ENCODE results near the gene COL15A1. TPM values are rescaled to one million over a fixed set of nuclear protein-coding genes. Genes with fewer than 3 reads are reported as not detected.

COL15A1 gene
- polyA plus RNA-seq, 4 donors: 0.22 to 12.5 (median 2.5) TPM

DNA sequence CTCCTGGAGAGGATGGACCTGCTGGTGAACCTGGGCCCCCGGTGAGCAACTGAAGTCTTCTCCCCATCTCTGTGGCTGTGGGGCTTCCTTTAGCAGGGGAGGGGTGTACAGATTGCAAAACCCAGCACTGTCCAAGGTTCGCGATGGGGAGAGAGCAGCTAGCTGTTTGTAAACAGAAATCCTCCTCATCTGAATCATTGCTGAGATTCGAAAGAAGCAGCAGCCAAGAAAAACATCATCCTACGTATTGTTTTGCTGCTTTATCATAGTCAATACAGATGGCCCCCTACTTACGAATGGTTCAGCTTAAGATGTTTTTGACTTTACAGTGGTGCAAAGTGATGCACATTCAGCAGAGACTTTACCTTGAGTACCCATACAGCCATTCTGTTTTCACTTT, 81.3 kb downstream of the COL15A1 start:
- H3K4me3 ChIP-seq (ENCODE audit: low read depth in 1 of 3, low read length in 3 of 3): no peak overlapping the region
- no peak overlapping the region for H3K27ac ChIP-seq (ENCODE audit: low read depth in 1 of 3, low read length in 2 of 3)
- FAIRE-seq: no peak
- H3K4me1 ChIP-seq (ENCODE audit: control insufficient read depth in 3 of 3, insufficient read depth in 2 of 3, low read depth in 1 of 3, low read length in 2 of 3): no peaks in the 10 kb centered on the region
- no peaks in the 10 kb centered on the region for H3K9me3 ChIP-seq (ENCODE audit: control insufficient read depth in 2 of 2, insufficient read depth in 1 of 2, low read depth in 1 of 2, low read length in 1 of 2)
- no peaks in the 10 kb centered on the region for H3K36me3 ChIP-seq (ENCODE audit: control insufficient read depth in 3 of 3, insufficient read depth in 2 of 3, low read depth in 1 of 3, low read length in 3 of 3)
- WGBS, 3 donors: 76 to 86% (median 85%) methylated on average over 6 of the region's 6 CpGs
- no peak for DNase-seq
- H3K27me3 ChIP-seq (ENCODE audit: control insufficient read depth in 3 of 3, insufficient read depth in 3 of 3, low read length in 3 of 3): no peaks in the 10 kb centered on the region

- H3K9me3 ChIP-seq (ENCODE audit: control insufficient read depth in 2 of 2, insufficient read depth in 1 of 2, low read depth in 1 of 2, low read length in 1 of 2): no peaks in the 10 kb centered on the region
Observed at GRCh38 chr9:99025616-99026270, 82.0 kb downstream of the COL15A1 start.

GRCh38 chr9:99026271-99026955, 82.7 kb downstream of the COL15A1 start:
- H3K27me3 ChIP-seq (ENCODE audit: control insufficient read depth in 3 of 3, insufficient read depth in 3 of 3, low read length in 3 of 3): no peaks in the 10 kb centered on the region
- H3K27ac ChIP-seq (ENCODE audit: low read depth in 1 of 3, low read length in 2 of 3): no peak overlapping the region
- H3K4me3 ChIP-seq (ENCODE audit: low read depth in 1 of 3, low read length in 3 of 3): no peak overlapping the region
- FAIRE-seq: no peak
- 86 to 90% (median 87%) methylated on average over 6 of the region's 6 CpGs for WGBS, 3 donors
- DNase-seq: no peak
- H3K36me3 ChIP-seq (ENCODE audit: control insufficient read depth in 3 of 3, insufficient read depth in 2 of 3, low read depth in 1 of 3, low read length in 3 of 3): no peaks in the 10 kb centered on the region
- H3K4me1 ChIP-seq (ENCODE audit: control insufficient read depth in 3 of 3, insufficient read depth in 2 of 3, low read depth in 1 of 3, low read length in 2 of 3): no peaks in the 10 kb centered on the region
- H3K9me3 ChIP-seq (ENCODE audit: control insufficient read depth in 2 of 2, insufficient read depth in 1 of 2, low read depth in 1 of 2, low read length in 1 of 2): no peaks in the 10 kb centered on the region

More at GRCh38 chr9:99025616-99026270, 82.0 kb downstream of the COL15A1 start:
- WGBS, 3 donors: 93 to 100% (median 94%) methylated on average over 6 of the region's 6 CpGs
- H3K4me3 ChIP-seq (ENCODE audit: low read depth in 1 of 3, low read length in 3 of 3): no peak overlapping the region
- no peak overlapping the region for H3K27ac ChIP-seq (ENCODE audit: low read depth in 1 of 3, low read length in 2 of 3)
- no peak for FAIRE-seq
- H3K27me3 ChIP-seq (ENCODE audit: control insufficient read depth in 3 of 3, insufficient read depth in 3 of 3, low read length in 3 of 3): no peaks in the 10 kb centered on the region
- DNase-seq: no peak
- H3K4me1 ChIP-seq (ENCODE audit: control insufficient read depth in 3 of 3, insufficient read depth in 2 of 3, low read depth in 1 of 3, low read length in 2 of 3): no peaks in the 10 kb centered on the region
- H3K36me3 ChIP-seq (ENCODE audit: control insufficient read depth in 3 of 3, insufficient read depth in 2 of 3, low read depth in 1 of 3, low read length in 3 of 3): no peaks in the 10 kb centered on the region

DNA sequence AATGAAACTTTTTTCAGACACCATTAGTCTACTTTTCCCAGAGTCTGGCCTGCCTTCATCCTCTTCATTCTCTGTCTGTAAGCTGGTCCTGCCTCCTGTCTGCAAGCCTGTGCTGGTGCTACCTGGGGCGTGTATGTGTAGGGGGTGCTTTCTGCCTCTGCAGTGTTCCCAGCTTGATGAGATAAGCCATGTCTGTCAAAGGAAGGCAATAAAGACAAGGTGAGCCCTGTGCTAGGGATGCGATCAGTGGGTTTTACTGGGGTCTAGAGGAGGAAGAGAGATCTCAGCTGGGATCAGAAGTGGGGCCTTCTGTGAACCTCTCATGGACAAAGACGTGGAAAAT, 83.2 kb downstream of the COL15A1 start:
- H3K4me1 ChIP-seq (ENCODE audit: control insufficient read depth in 3 of 3, insufficient read depth in 2 of 3, low read depth in 1 of 3, low read length in 2 of 3): no peaks in the 10 kb centered on the region
- no peaks in the 10 kb centered on the region for H3K36me3 ChIP-seq (ENCODE audit: control insufficient read depth in 3 of 3, insufficient read depth in 2 of 3, low read depth in 1 of 3, low read length in 3 of 3)
- WGBS, 3 donors: 72 to 81% (median 78%) methylated on average over 3 of the region's 3 CpGs
- H3K4me3 ChIP-seq (ENCODE audit: low read depth in 1 of 3, low read length in 3 of 3): no peak overlapping the region
- no peak for FAIRE-seq
- H3K9me3 ChIP-seq (ENCODE audit: control insufficient read depth in 2 of 2, insufficient read depth in 1 of 2, low read depth in 1 of 2, low read length in 1 of 2): no peaks in the 10 kb centered on the region
- no peak overlapping the region for H3K27ac ChIP-seq (ENCODE audit: low read depth in 1 of 3, low read length in 2 of 3)
- no peaks in the 10 kb centered on the region for H3K27me3 ChIP-seq (ENCODE audit: control insufficient read depth in 3 of 3, insufficient read depth in 3 of 3, low read length in 3 of 3)
- no peak for DNase-seq

DNA sequence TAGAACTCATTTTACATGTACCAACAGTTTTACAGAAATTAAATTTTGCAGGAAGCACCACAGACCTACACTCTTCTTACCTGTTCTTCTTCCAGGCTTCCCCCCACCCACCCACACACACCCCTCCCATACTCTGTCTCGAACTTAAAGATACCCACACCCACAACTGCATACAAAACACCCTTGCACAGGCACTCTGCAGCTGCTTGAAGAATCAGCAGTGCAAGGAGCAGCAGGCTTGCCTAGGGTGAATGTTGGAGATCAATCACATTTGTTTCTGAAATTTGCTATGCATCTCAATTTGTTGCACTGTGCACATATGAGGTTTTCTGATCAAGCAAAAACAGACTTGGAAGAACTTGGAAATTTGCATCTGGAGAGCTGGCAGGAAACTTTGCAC, 83.7 kb downstream of the COL15A1 start:
- no peak overlapping the region for H3K27ac ChIP-seq (ENCODE audit: low read depth in 1 of 3, low read length in 2 of 3)
- H3K4me1 ChIP-seq (ENCODE audit: control insufficient read depth in 3 of 3, insufficient read depth in 2 of 3, low read depth in 1 of 3, low read length in 2 of 3): no peaks in the 10 kb centered on the region
- DNase-seq (no peak), FAIRE-seq (no peak)
- WGBS, 3 donors: 39 to 55% (median 51%) methylated on average over 1 of the region's 1 CpG
- H3K27me3 ChIP-seq (ENCODE audit: control insufficient read depth in 3 of 3, insufficient read depth in 3 of 3, low read length in 3 of 3): no peaks in the 10 kb centered on the region
- no peak overlapping the region for H3K4me3 ChIP-seq (ENCODE audit: low read depth in 1 of 3, low read length in 3 of 3)
- H3K9me3 ChIP-seq (ENCODE audit: control insufficient read depth in 2 of 2, insufficient read depth in 1 of 2, low read depth in 1 of 2, low read length in 1 of 2): no peaks in the 10 kb centered on the region
- H3K36me3 ChIP-seq (ENCODE audit: control insufficient read depth in 3 of 3, insufficient read depth in 2 of 3, low read depth in 1 of 3, low read length in 3 of 3): no peaks in the 10 kb centered on the region

- DNase-seq (no peak), FAIRE-seq (no peak)
- no peak overlapping the region for H3K4me3 ChIP-seq (ENCODE audit: low read depth in 1 of 3, low read length in 3 of 3)
- no peak overlapping the region for H3K27ac ChIP-seq (ENCODE audit: low read depth in 1 of 3, low read length in 2 of 3)
- no peaks in the 10 kb centered on the region for H3K36me3 ChIP-seq (ENCODE audit: control insufficient read depth in 3 of 3, insufficient read depth in 2 of 3, low read depth in 1 of 3, low read length in 3 of 3)
- H3K4me1 ChIP-seq (ENCODE audit: control insufficient read depth in 3 of 3, insufficient read depth in 2 of 3, low read depth in 1 of 3, low read length in 2 of 3): no peaks in the 10 kb centered on the region
- WGBS, 3 donors: 57 to 79% (median 62%) methylated on average over 2 of the region's 2 CpGs
- no peaks in the 10 kb centered on the region for H3K27me3 ChIP-seq (ENCODE audit: control insufficient read depth in 3 of 3, insufficient read depth in 3 of 3, low read length in 3 of 3)
- no peaks in the 10 kb centered on the region for H3K9me3 ChIP-seq (ENCODE audit: control insufficient read depth in 2 of 2, insufficient read depth in 1 of 2, low read depth in 1 of 2, low read length in 1 of 2)
Observed at GRCh38 chr9:99029083-99029645, 85.5 kb downstream of the COL15A1 start.

DNA sequence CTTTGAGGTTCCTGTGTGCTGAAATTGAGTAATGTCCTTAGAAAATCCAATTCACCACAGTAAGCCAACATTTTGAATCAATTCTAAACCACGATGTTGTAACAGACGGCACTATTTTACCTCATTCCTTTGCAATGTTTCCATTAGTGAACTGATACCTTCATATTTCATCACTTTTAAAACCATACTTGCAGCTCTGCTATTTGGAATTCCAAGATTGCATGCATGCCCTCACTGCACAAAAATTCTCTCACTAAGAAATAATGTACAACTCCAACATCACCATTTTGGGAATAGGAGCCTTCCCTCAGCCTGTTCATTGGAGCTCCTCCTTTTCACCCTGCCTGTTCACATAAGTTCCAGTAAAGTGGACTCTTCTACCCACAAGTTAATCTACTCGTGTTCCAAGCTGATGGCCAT, 86.4 kb downstream of the COL15A1 start:
- Histone ChIP-seq H3K27me3 (ENCODE audit: control insufficient read depth in 3 of 3, insufficient read depth in 3 of 3, low read length in 3 of 3) (no peaks in the 10 kb centered on the region), H3K4me3 (ENCODE audit: low read depth in 1 of 3, low read length in 3 of 3) (no peak overlapping the region), H3K27ac (ENCODE audit: low read depth in 1 of 3, low read length in 2 of 3) (no peak overlapping the region), H3K36me3 (ENCODE audit: control insufficient read depth in 3 of 3, insufficient read depth in 2 of 3, low read depth in 1 of 3, low read length in 3 of 3) (no peaks in the 10 kb centered on the region), H3K4me1 (ENCODE audit: control insufficient read depth in 3 of 3, insufficient read depth in 2 of 3, low read depth in 1 of 3, low read length in 2 of 3) (no peaks in the 10 kb centered on the region), H3K9me3 (ENCODE audit: control insufficient read depth in 2 of 2, insufficient read depth in 1 of 2, low read depth in 1 of 2, low read length in 1 of 2) (no peaks in the 10 kb centered on the region)
- no peak for DNase-seq
- 58 to 70% (median 62%) methylated on average over 3 of the region's 3 CpGs for WGBS, 3 donors
- no peak for FAIRE-seq

DNA sequence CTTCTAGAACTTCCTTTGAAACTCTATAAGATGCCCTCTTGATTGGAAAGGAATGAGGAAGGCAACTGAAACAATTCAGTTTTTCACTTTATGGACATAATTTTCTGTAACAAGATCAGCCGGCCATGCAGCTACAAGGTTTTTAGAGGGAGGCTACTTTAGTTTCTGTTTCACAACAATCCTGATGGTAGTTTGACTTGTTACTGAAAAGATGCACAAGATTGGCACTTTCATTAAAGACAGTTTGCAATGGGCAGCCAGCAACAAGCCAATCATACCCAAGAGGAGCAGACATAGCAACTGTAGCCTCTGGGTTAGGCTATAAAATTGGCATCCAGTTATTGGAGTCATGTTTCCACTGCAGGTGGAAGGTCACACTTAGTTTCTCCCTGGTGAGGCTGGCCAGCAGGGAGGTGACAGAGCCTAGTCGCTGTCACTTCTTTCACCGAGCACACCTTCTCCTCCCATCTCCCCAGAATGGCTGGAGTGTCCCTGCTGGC, 87.0 kb downstream of the COL15A1 start:
- no peaks in the 10 kb centered on the region for H3K4me1 ChIP-seq (ENCODE audit: control insufficient read depth in 3 of 3, insufficient read depth in 2 of 3, low read depth in 1 of 3, low read length in 2 of 3)
- peak overlapping the region in 1 of 3 donors; percentile 16 for H3K27ac ChIP-seq (ENCODE audit: low read depth in 1 of 3, low read length in 2 of 3)
- WGBS, 3 donors: 71 to 88% (median 79%) methylated on average over 3 of the region's 3 CpGs
- no peaks in the 10 kb centered on the region for H3K36me3 ChIP-seq (ENCODE audit: control insufficient read depth in 3 of 3, insufficient read depth in 2 of 3, low read depth in 1 of 3, low read length in 3 of 3)
- FAIRE-seq (no peak), DNase-seq (no peak)
- no peaks in the 10 kb centered on the region for H3K27me3 ChIP-seq (ENCODE audit: control insufficient read depth in 3 of 3, insufficient read depth in 3 of 3, low read length in 3 of 3)
- H3K4me3 ChIP-seq (ENCODE audit: low read depth in 1 of 3, low read length in 3 of 3): no peak overlapping the region
- H3K9me3 ChIP-seq (ENCODE audit: control insufficient read depth in 2 of 2, insufficient read depth in 1 of 2, low read depth in 1 of 2, low read length in 1 of 2): no peaks in the 10 kb centered on the region

Data from small intestine (tissue), 7 donors.